HG03159 (cell line): Measurements from ENCODE around the gene OTP.

Experiments
- ATAC-seq: cut with Tn5 transposase; IDR thresholded peaks from one replicate; pipeline ENCODE4 v1.9.1; 2021; ENCODE audit warnings: mild to moderate bottlenecking, moderate library complexity; ENCODE audit not compliant: unreplicated experiment

OTP gene

GRCh38 chr5:77637998-77638762 is at the start of gene OTP:
OTP (minus strand) TSS chr5:77638713; CDS start chr5:77638549, 164 bp downstream.
- no peak for ATAC-seq

GRCh38 chr5:77683171-77683732 is 44.7 kb upstream of the OTP start:
- ATAC-seq, result no peak

- ATAC-seq, result no peak
Observed at GRCh38 chr5:77670526-77670925, 32.0 kb upstream of the OTP start.

GRCh38 chr5:77669677-77670076 is 31.2 kb upstream of the OTP start:
- ATAC-seq, result no peak

GRCh38 chr5:77663090-77663863 is 24.8 kb upstream of the OTP start:
- ATAC-seq, result no peak

GRCh38 chr5:77662635-77663034 is 24.1 kb upstream of the OTP start:
- no peak for ATAC-seq

GRCh38 chr5:77658662-77659061 is 20.1 kb upstream of the OTP start:
- no peak for ATAC-seq

- no peak for ATAC-seq
Observed at GRCh38 chr5:77651343-77651742, 12.8 kb upstream of the OTP start.

- no peak for ATAC-seq
Observed at GRCh38 chr5:77650686-77651085, 12.2 kb upstream of the OTP start.

- ATAC-seq, result no peak
Observed at GRCh38 chr5:77649776-77650175, 11.3 kb upstream of the OTP start.

GRCh38 chr5:77645995-77646639 is 7.6 kb upstream of the OTP start:
- ATAC-seq, result no peak

- ATAC-seq, result no peak
Observed at GRCh38 chr5:77645158-77645994, 6.9 kb upstream of the OTP start.

GRCh38 chr5:77644371-77645157 is 6.1 kb upstream of the OTP start:
- no peak for ATAC-seq

- no peak for ATAC-seq
Observed at GRCh38 chr5:77643654-77644370, 5.3 kb upstream of the OTP start.

GRCh38 chr5:77642738-77643653 is 4.5 kb upstream of the OTP start:
- no peak for ATAC-seq

GRCh38 chr5:77641963-77642737 is 3.6 kb upstream of the OTP start:
- no peak for ATAC-seq

- ATAC-seq, result no peak
Observed at GRCh38 chr5:77641397-77641943, 3.0 kb upstream of the OTP start.
